Astrocyte of the cerebellum (primary cell): Measurements from ENCODE around the gene WNK2.
"Not testable (repeated sequence)": the region's sequence is repeated elsewhere in the genome, so short reads cannot be mapped to it uniquely, and the experiment has no call there.

ENCODE experiments used
- DNase-seq: peaks from one replicate; pipeline ENCODE4 v3.0.0-alpha.2; 2011; ENCODE audit warnings: low read depth
- H3K4me3 ChIP-seq: 2 replicates; pipeline ENCODE4 v1.5.1; 2011; ENCODE audit warnings: mild to moderate bottlenecking, low read depth, low read length, moderate library complexity
- in situ Hi-C: cut with HindIII; loops from 2 replicates; pipeline ENCODE4 v1.10.0; 2017; ENCODE audit warnings: low sequenced_read_pairs
- TF ChIP-seq, protein P1 (sequence below): IDR thresholded peaks from 2 replicates; pipeline ENCODE4 v1.5.1; 2012; ENCODE audit warnings: low read length, low read depth, moderate library complexity, mild to moderate bottlenecking; ENCODE audit errors: missing control alignments

Gene WNK2

DNA sequence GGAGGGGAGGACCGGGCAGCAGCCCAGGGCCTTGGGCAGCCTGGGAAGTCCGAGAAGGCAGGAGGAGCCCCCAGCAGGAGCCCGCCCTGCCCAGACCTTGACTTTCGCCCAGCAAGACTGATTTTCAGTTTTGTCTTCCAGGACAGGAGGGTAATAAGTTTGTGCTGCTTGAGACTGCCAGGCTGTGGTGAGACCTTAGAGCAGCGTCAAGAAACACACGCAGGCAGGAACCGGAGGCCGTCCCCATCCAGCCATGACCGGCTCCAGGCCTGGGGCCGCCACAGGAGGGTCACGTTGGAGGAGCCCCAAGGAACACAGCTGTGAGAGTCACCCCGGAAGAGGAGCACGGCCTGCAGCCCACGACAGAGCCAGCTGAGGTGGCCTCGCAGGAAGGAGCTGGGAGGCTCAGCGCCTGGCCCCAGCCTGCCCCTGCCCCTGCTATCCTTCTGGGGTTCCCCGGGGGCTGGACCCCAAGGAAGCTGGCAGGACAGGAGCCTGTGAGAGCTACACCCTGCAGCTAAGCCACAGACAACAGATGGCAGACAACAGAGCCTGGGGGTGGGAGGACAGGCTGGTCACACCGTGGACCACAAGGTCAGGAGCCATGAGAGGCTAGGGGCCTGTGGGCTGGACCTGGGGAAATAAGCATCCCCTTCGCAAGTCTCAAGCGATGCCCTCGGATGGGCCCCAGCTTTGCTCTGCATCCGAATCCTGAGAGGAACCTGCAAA, 141.5 kb downstream of the WNK2 start:
- in situ Hi-C loops, result no loop called here
- no peak overlapping the region for H3K4me3 ChIP-seq
- TF ChIP-seq, protein P1, sequence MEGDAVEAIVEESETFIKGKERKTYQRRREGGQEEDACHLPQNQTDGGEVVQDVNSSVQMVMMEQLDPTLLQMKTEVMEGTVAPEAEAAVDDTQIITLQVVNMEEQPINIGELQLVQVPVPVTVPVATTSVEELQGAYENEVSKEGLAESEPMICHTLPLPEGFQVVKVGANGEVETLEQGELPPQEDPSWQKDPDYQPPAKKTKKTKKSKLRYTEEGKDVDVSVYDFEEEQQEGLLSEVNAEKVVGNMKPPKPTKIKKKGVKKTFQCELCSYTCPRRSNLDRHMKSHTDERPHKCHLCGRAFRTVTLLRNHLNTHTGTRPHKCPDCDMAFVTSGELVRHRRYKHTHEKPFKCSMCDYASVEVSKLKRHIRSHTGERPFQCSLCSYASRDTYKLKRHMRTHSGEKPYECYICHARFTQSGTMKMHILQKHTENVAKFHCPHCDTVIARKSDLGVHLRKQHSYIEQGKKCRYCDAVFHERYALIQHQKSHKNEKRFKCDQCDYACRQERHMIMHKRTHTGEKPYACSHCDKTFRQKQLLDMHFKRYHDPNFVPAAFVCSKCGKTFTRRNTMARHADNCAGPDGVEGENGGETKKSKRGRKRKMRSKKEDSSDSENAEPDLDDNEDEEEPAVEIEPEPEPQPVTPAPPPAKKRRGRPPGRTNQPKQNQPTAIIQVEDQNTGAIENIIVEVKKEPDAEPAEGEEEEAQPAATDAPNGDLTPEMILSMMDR, result no peak
- no peak for DNase-seq

DNA sequence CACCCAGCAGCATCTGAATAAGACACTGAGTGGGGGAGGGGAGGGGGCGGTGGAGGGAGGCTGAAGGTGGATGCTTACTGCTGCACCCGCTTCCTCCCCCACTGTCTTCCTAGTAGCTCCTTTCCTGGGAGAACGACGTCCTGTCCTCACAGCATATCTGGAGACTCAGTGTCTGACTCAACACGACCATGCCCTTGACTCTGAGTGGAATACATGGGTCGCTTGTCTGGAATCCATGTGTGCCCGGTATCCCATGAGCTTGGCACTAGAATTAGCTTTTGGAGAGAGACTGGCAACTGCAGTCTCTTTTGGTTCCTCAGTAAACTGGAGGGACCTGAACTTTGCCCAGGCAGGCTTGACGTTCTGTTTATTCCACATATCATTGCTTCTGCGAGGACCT, 142.1 kb downstream of the WNK2 start:
- in situ Hi-C loops, result no loop called here
- H3K4me3 ChIP-seq, result no peak overlapping the region
- TF ChIP-seq, protein P1, result no peak
- DNase-seq, result no peak

DNA sequence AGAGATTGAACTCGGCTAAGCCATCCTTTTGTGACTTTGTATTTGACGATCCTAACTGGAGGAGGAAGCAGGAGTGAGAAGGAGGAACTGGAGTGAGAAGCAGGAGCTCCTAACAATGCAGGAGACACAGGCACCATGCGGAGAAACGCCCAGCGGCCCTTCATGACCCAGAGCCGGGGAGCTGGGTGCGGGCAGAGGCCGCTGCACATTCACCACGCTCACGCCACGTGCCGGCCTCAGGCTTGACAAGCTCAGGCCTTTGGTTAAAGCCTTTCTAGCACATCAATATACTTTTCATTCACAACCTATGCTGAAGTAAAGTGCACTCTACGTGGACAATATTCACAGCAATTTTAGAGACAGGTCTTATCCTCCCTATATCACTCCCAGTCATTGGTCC, 142.7 kb downstream of the WNK2 start:
- DNase-seq, result no peak
- TF ChIP-seq, protein P1, result no peak
- no peak overlapping the region for H3K4me3 ChIP-seq
- in situ Hi-C loops, result no loop called here

DNA sequence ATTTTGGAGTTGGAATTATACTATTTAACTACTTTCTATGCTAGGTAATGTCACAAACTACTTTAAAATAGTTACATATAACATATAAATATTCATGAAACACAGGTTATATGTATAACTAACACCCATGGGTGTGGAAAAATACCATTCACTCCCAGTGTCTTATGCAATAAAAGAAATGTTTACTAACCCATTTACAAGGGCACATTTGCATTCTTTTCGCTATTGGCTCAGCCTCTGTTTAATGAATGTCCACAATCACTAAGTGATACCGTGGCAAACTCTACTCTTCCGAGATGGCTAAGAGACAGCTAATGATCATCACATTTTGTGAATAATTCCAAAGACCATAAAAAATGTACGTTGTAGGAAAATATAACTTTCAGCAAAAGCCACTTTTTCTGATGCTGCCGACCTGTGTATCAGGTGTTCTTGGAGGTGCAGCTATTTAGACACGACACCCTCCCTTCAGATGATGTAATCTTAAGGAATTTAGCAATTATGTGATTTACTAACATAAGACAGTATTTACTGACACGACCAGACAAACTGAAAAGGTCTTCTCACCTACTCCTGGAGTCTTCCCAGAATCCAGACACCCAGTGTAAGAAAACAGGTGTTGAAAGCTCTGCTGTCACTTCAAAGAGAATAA, 145.8 kb downstream of the WNK2 start:
- H3K4me3 ChIP-seq, result no peak overlapping the region
- in situ Hi-C loops, result no loop called here
- TF ChIP-seq, protein P1, result no peak
- no peak for DNase-seq

DNA sequence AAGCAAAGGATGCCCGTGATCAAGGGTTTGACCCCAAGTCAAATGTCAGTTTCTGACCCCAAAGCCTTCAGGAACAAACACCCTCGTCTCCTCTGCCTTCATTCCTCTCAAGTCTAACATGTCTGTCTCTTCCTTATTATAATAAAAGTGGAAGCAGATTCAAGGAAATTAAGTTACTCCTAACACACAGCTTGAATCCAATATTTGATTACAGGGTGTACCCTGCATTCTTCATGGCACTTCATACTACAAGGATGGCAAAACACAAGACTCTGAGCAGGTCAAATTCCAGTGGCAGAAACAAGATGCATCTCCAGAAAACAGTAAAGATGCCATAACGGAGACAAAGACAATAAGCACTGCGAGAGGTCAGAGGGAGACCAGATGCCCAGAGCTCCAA, 148.4 kb downstream of the WNK2 start:
- TF ChIP-seq, protein P1, result no peak
- no peak for DNase-seq
- in situ Hi-C loops, result no loop called here
- no peak overlapping the region for H3K4me3 ChIP-seq

DNA sequence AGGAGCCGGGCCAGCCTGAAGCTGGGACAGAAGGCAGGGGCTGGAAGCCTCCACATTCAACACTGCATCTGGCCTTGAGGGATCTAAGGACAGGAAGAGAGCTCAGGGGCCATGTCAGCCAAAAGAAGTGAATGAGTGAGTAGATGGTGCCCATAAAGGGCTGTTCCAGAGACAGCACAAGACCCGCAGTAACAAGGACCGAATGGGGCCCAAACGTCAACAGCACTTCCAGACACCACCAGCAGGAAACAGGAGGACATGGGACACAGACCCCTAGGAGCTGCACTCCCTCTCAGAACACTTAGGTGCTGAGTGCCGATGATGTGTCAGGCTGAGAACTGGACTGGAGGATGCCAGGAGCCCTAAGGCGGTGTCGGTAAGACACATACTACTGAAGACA, 152.8 kb downstream of the WNK2 start:
- TF ChIP-seq, protein P1, result no peak
- DNase-seq, result no peak
- H3K4me3 ChIP-seq, result no peak overlapping the region
- in situ Hi-C loops, result no loop called here

DNA sequence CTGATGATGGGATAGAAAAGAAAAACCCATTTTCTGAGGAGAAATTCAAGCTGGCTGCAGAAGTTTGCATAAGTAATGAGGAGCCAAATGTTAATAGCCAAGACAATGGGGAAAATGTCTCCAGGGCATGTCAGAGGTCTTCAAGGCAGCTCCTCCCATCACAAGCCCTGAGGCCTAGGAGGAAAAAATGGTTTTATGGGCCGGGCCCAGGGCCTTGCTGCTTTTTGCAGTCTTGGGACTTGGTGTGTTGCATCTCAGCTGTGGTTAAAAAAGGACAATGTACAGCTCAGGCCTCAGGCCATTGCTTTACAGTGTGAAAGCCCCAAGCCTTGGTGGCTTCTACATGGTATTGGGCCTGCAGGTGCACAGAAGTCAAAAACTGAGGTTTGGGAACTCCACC, 154.3 kb downstream of the WNK2 start:
- in situ Hi-C loops, DNase-seq, H3K4me3 ChIP-seq: not testable (repeated sequence)
